ENCODE data around the gene FRAS1. TPM values are rescaled to one million over a fixed set of nuclear protein-coding genes. Genes with fewer than 3 reads are reported as not detected.
A peak's percentile ranks its signal among the peaks of the same experiment; 100 is the strongest.
"Not testable (repeated sequence)": the region's sequence is repeated elsewhere in the genome, so short reads cannot be mapped to it uniquely, and the experiment has no call there.

Gene FRAS1
- total RNA-seq, 1 donor from 2014 or later: 12.4 TPM

DNA sequence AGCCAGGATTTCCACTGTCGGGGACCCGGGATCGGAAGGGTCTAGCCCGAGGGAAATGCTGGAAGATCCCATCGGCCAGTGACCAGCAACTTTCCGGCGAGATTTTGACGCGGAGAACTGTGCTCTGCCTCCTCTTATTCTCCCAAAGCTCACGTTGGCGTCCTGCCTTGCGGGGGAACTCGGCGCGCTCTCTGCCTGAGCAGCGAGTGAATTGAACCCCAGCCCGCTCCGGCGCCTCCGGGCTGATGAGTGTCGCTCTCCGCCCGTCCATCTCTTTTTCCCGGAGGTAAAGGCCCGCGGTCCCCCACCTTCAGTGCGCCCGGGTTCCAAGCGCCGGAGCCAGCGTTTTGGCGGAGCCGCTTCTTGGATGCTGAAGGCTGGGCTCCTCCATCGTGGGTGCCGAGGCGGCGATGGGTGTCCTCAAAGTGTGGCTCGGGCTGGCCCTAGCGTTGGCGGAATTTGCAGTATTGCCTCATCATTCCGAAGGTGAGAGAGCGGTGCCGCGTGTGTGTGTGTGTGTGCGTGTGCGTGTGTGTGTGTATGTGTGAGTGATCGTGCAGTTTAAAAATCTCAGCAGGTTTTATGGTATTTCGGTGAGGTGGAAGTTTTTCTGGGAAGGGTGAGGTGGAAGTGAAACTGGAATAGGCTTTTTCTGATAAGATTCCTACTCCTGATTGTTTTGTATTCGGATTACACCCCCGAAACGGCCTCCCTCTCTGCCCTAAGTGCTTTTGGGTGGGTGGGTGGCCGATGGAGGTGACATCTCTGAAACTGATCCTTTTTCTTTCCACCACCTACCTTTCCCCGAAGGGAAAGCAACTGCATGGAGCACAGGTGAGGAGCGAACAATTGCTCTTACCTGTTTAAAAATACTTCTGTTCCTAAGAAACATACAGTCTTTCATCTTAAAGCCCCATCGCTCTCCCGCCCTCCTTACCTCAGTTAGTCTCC is 752 bp downstream of the FRAS1 start:
- DNase-seq (ENCODE audit: low spot score): peak; percentile 52

DNA sequence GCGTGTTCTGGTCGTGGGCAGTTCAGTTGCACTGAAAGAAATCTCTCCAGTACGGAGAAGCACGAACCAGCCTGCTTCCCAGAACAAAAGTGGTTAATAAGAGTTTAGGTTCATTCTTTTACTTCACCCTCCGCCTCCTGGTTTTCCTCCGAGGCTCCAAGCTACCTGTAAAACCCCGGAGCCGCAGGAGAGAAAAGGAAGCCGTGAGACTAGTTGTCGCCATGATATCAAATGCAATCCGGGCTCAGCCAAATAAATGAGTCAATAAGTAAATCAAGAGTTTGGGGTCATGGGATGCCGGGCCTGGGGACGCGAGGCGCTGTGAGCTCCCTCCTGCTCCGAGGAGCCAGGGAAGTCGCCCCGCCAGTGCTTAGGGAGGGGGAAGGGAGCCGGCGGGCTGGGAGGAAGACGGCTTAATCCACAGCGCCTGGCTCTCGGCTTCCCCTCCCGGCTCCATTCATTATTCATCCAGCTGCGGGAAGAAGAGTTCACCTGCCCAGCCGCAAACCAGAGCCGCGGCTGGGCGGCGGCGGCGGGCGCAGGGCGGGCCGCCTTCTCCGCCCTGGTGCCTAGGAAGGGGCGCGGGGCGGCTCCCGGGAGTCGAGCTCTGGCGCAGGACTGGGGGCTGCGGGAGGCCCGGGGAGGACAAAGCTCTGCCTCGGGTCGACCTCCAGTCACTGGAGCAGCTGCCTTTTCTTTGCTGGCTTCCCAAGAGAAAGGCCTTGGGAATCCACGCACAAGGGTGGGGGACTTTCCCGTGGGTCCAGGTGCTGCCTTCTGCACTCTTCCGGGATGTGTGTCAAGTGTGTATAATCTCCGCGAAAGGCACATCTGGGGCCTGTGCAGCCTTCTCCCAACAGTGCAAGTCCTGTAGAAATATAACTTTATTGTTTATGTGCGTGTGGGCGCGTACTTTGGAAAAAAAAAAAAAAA is 1.7 kb downstream of the FRAS1 start:
- DNase-seq (ENCODE audit: low spot score): peak; percentile 44

DNA sequence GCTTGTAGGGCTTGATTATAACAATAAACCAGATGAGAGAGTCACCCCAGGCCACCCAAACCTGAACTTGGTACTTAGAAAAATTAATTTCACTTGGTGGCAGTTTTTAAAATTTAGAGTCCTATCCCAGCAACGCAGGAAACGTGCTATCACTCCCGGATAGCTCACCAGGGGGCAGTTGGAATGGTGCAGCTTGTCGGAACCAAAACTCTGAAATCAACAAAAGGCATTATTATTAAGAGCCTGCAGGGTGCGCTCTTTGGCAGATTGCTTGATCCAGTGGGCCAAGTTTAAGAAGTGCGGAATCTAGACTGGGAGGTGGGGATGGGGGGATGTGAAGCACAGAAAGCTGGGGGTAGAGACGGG is 2.4 kb downstream of the FRAS1 start:
- DNase-seq (ENCODE audit: low spot score): peak; percentile 59

DNA sequence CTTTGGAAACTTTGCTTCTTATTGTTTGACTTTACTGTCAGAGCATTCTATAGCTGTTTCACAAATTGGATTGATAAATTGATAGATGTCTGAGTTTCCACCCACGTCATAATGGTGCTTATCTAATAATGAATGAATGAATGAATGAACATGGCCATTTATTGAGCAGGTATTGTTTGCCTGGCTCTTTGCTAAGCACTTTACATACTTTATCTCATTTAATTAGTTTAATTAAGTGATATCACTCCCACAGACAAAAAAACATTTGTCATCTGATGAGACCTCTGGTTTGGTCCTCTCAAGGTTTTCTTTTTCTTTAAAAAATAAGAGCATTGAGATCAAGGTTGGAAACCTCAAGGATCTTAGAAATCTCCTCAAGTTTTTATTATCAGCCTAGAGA is 2.8 kb downstream of the FRAS1 start:
- no peak for DNase-seq (ENCODE audit: low spot score)

DNA sequence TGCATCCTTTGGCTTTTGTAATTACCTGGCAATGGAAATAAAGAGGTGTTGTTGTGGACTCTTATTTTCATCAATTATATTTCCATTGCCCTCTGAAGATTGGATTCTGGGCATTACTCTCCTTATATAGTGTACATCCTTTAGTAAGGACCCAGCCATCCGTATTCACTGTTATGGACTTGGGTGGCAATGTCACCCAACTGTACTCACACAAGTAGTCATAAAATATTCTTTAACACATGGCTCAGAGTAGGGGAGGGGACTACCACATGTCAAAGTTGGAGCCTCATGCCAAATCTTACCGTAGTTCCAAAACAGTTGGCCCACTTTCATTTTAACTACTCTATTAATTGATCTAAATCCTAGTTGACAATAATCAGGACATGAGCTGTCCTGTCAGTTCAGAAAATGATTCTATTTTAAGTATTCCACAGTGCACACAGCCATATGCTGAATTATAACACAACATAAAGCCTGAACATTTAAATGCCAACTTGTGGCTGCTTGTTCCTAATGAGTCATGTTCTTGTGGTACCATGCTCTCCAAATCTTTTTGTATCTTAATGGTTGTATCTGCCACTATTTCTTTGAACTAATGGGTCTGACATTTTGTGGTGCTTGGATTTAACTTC is 4.9 kb downstream of the FRAS1 start:
- DNase-seq (ENCODE audit: low spot score): no peak

DNA sequence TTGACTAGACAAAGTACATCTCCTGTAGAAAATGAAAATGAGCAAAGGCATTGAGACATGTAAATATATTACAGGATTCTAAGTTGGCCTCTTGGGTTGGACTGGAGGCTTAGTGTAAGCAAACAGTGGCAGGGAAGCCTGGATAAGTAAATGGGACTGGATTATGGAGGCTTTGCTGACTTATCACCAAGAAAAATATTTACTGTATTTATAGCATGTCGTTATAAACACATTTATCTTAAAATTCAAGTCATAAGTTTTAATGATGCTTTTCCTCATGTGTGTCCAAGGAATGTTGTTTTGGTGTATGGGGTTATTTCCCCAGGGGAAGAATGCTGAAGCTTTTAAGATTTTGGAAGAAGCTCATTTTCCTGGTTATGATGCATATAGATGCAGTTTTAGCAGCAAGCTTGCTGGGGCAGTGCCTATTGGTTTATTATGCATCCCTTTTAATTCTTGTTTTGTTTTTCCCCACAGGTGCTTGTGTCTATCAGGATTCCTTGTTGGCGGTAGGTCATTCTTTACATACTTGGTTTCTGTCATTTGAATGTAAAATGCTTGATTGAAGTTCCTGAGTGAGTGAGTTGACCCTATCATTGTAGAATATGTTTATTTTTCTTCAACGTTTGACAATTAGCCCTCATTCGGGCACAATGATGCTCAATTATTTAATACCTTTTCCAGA is 8.5 kb downstream of the FRAS1 start:
- no peak for DNase-seq (ENCODE audit: low spot score)

DNA sequence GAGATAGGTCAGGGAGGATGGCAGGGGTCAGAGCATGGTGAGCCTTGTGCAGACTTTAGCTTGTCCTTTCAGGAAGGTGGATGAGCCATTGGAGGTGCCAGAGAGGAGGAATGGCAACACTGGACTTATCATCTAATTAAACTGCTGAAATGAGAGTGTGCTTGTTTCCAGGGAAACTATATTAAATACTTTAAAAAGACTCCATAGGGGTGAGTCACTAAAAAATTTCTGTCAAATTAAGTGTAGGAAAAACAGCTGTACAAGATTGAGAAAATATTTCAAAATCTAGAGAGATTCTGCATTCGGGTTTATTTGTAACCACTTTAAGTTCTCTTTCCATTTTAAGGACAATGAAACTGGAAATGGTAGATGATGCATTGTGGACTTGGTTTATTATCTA is 11.4 kb downstream of the FRAS1 start:
- DNase-seq (ENCODE audit: low spot score): no peak

DNA sequence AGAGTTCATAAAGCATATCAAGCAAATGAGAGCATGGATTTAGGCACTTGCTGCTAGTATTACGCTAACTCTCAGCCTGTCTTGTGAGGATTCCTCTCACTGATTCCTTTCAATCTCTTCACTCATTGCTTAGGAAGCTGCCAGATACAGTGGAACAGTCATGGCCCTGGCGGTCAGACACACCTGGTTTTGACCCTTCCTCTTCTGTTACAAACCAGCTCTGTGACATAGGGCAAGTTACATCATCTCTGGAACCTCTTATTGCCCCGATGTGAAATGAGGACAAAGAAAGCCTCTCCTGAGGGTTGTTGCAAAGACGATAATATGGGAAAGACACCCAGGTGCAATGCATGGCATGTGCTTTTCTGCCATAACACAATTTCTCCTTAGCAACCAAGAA is 12.2 kb downstream of the FRAS1 start:
- no peak for DNase-seq (ENCODE audit: low spot score)

DNA sequence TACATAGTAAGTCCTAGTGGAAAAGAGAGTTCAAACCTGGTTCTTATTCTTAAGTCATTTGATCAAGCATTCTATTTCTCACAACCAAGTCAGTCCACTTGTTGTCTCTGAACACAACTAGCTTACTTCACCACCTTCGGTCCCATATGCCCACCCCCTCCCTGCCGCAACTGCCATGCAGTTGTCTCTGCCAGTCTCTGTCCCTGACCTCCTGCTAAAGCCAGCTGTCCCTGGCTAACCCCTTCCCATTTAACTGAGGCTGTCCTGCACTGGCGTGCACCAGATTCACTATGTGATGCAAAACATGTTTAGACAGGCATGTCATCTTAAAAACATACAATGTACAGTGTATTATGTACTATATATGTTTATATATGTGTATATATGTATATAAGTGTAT is 12.7 kb downstream of the FRAS1 start:
- DNase-seq (ENCODE audit: low spot score): no peak

DNA sequence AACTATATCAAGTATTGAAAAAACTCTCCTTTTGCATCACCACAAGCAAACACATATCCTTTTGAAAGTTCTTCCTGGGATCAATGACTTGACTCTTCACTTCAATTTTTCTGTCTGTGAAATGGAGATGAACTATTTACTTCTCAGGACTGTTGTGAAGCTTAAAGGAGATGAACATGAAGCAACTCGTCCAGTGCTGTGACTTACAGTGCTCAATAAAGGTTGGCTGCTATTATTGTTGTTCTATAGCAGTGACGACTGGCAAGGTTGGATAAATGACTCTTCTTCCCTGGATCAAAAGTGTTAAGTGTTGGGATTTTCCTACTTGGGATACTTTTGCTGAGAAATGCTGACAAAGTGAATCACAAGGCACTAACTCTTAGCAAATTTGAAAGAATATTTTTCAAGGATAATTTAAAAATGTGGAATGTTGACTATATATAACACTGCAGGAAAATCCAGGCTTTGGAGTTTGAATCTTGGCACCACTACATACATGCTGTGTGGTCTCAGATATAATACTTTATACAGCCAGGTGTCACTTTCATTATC is 13.7 kb downstream of the FRAS1 start:
- DNase-seq (ENCODE audit: low spot score): no peak

DNA sequence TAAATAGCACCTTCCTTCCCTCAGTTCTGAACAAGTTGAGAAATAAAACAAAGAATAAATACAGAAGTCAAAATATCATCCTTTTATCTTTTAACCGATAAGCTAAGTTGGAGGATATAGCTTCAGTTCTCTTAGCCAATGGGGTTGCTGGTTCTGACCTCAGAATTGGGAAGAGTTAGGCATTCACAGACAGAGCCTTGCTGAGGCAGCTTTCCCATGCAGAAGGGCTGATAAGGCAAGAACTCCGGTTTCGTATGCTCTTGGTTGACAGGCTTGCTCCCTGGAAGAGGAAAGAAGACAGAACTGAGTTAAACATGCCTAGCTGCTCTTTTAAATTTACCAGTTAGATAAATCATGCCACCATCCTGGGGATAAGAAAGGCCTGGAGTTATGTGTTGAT is 17.6 kb downstream of the FRAS1 start:
- no peak for DNase-seq (ENCODE audit: low spot score)

DNA sequence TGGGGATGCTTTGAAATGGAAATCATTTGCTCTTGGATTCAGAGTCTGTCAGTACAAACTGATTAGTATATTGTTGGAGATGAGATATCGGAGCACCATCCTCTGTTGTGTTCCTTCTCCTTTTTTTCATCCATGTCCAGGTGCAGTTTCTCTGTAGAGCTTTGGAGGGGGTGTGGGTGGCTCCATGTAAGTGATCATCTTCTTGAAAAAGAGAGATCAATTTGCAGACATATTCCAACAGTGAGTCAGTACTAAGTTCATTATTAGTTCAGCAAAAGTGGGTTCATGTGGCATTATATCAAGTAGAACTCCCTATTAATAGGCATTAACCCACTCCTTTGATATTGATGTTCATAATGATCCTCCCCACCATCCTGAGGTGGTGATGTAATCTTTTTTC is 18.9 kb downstream of the FRAS1 start:
- DNase-seq (ENCODE audit: low spot score): no peak

DNA sequence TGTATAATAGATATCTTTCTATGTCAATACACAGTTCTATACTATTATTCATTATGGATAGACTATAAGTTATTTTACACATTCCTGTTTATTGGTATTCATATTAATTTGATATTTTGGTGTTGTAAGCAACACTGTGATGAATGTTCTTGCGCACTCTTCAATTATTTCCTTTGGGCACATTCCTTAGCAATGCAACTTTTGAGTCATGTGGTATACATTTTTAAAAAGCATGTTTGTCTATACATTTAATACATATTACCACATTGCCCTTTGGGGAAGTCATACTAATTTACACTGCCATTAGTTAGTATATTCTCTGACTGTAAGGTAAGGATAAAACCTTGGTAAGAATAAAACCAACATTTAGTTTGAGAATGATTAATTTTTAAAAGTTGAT is 21.0 kb downstream of the FRAS1 start:
- DNase-seq (ENCODE audit: low spot score): no peak

DNA sequence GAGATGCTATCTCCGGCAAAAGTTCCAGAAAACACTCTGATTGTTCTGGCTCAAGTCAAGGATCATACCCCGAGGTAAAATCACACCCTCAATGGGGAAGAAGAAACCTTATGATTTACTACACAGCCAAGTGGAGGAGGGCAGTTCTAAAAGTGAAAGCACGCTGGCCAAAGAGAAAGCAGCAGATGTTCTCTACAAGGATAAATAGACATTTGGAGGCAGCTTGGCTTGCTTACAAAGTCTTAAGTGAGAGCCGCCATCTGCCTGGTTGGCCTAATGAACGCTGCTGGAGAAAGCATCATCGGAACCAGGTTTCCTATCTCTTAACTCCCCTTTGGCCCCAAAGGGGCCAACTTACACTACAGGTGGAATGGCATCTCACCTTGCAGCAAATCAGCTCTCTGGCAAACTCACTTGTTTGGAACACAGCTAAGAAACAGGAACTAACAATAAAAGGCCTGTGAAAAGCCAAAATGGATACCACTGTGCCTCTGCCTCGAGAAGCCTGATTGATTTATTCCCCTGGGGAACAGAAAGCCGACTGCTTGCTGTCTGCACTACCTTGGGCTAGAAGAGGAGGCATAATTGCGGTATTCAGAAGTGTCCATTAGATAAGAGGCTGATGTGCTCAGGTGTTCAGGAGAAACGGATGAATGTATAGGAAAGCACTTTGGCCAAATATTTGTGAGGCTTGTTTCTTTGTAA is 22.8 kb downstream of the FRAS1 start:
- no peak for DNase-seq (ENCODE audit: low spot score)

DNA sequence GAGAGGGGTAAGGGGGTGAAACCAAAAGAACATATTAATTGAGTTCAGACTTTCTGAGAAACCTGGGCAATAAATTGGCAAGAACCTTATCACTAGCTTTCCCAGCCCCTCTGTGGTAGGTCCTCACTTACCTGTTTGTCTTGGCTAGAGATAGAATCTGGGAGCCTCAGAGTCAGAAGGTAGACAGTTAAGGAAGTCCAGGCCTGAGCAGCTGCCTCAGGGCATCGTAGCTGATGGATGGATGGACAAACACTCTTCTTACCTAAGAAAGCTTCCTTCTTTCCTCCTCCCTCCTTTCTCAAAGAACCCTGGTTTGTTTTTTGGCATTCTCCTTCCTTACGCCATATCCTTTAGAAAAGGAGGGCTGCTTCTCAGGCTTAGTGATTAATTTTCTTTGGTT is 24.4 kb downstream of the FRAS1 start:
- DNase-seq (ENCODE audit: low spot score): no peak

DNA sequence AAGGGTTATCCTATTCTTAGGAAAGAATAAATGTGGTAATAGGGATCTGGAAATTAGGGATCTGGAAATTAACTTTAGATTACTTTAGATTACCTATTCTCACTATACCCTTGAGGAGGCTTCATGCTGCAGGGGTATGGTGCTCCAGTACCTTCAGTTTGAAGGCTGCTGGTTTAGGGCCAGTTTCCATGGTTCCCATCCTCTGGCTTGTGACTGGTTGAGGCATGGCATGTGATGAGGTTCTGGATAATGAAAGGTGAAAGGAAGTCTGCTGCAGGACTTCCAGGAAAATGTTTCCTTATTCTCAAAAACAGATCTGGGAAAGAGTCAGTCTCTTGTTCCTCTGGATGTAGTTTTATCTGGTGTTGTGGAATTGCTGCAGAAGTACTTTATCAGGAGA is 25.9 kb downstream of the FRAS1 start:
- DNase-seq (ENCODE audit: low spot score): no peak

DNA sequence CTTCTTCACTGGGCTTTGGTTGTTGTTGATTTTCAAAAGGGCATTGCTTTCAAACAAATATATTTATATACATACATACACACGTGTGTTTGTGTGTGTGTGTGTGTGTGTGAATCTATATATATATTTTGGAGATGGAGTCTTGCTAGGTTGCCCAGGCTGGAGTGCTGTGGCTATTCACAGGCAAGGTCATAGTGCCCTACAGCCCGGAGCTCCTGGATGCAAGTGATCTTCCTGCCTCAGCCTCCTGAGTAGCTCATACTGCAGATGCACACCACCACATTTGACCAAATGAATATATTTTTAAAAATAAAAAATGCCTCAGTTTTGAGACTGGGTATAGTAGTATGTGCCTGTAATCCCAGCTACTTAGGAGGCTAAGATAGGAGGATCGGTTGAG is 34.4 kb downstream of the FRAS1 start:
- no peak for DNase-seq (ENCODE audit: low spot score)

DNA sequence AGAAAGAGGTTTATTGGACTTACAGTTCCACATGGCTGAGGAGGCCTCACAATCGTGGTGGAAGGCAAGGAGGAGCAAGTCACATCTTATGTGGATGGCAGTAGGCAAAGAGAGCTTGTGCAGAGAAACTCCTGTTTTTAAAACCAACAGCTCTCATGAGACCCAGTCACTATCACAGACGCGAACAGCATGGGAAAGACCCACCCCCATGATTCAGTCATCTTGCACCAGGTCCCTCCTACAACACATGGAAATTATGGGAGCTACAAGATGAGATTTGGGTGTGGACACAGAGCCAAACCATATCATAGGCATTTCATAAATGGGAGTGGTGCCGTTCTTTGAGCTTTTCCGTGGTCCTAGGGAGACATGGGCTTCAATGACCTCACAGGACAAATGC is 35.2 kb downstream of the FRAS1 start:
- not testable (repeated sequence) for DNase-seq (ENCODE audit: low spot score)

DNA sequence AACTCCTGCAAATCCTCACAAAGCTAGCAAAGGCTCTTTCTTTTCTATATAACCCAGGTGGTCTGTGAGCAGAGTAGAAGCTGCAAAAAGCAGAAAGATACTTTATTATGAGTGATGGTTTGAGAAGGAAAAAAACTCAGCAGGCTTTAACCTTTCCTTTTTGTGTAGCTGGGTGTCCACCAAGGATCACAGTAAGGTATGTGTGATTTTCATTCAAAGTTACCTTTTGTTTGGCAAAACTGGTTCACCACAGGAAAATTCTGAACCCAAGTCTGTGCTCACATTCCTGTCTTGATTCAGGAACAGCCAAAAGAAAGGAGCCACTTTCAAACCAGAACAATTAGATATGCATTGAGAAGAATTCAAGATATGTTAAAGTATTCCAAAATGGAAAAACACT is 35.7 kb downstream of the FRAS1 start:
- DNase-seq (ENCODE audit: low spot score): no peak

DNA sequence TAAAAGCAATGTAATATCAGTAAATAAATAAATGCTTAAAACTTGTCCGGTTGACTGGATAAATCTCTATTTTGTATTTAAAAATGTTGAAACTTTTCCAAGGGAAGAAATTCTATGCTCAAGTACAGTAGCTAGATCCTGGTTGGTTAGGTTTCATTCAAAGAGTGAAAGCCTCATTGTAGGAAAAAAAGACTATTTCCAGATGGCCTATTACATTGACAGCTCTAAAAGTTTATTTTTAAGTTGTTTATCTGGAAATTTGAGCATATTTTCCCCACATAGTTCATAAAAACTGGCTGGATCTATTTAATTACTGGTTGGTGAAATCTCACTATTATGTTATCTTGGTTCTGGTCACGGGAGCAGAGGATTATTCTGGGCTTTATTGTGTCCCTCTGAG is 38.0 kb downstream of the FRAS1 start:
- DNase-seq (ENCODE audit: low spot score): no peak

DNA sequence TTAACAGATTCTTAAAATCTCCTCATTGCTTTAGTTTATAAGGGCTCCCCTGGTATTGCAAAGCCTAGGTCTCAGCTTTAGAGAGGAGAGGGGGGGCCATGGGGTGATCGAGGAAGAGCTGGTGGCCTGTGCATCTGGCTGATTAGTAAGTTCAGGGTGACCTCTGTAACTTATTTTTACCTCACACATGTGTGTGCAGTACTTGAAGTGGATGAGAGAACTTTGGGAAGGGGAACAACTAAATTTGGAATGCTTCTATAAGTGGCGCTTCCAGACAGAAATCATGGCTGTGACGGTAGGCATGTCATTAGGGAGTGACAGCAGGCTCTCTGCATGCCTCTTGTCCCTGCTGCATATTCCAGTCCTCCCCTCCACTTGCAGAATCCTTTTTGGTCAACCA is 41.9 kb downstream of the FRAS1 start:
- no peak for DNase-seq (ENCODE audit: low spot score)
